Naive thymus-derived CD4-positive, alpha-beta T cell (primary cell): ENCODE measurements around the gene COLQ. TPM values are rescaled to one million over a fixed set of nuclear protein-coding genes. Genes with fewer than 3 reads are reported as not detected.
"Not testable (repeated sequence)": the region's sequence is repeated elsewhere in the genome, so short reads cannot be mapped to it uniquely, and the experiment has no call there.

Experiments used
- ATAC-seq: fragments of 150-1000 bp; cut with Tn5 transposase; 2 replicates; pipeline ENCODE4 v1.10.0; 2021; ENCODE audit warnings: mild to moderate bottlenecking, moderate library complexity
- CTCF ChIA-PET: fragments of 350-600 bp; sonication (Branson Sonifier 250); formaldehyde crosslinking; loops from one replicate; lab custom pipeline; 2021; ENCODE audit warnings: antibody characterized with exemption; lab: Charles Lee
- POLR2A ChIA-PET: fragments of 350-600 bp; sonication (Branson Sonifier 250); formaldehyde crosslinking; loops from one replicate; lab custom pipeline; 2021; ENCODE audit warnings: antibody characterized with exemption, inconsistent platforms; lab: Charles Lee
- DNase-seq, 9 donors: peaks; one replicate each; pipeline versions ENCODE4 v3.0.0 to v3.0.0-alpha.2; 2020 to 2022; ENCODE audit warnings: mixed read lengths in 1 of 9
- H3K27ac ChIP-seq: one replicate; pipeline ENCODE4 v1.7.0; 2013; ENCODE audit warnings: mild to moderate bottlenecking, low read depth, low read length, moderate library complexity
- H3K27me3 ChIP-seq, 2 donors: one replicate each; pipeline ENCODE4 v1.7.0; 2013; ENCODE audit warnings: low read length in 2 of 2, mild to moderate bottlenecking in 2 of 2, moderate library complexity in 2 of 2; ENCODE audit not compliant: control insufficient read depth in 2 of 2, insufficient read depth in 2 of 2
- H3K36me3 ChIP-seq, 3 experiments: 1 replicate in 2 of 3; 2 replicates in 1 of 3; pipeline ENCODE4 v1.7.0; 2013; ENCODE audit warnings: low read length in 3 of 3, mild to moderate bottlenecking in 3 of 3, moderate library complexity in 1 of 3; ENCODE audit not compliant: insufficient read depth in 3 of 3, control insufficient read depth in 2 of 3
- H3K4me1 ChIP-seq, 2 donors: one replicate each; pipeline ENCODE4 v1.7.0; 2013; ENCODE audit warnings: low read length in 2 of 2, mild to moderate bottlenecking in 2 of 2, moderate library complexity in 1 of 2; ENCODE audit not compliant: control insufficient read depth in 2 of 2, insufficient read depth in 2 of 2
- H3K4me3 ChIP-seq: 2 replicates; pipeline ENCODE4 v1.7.0; 2013; ENCODE audit warnings: mild to moderate bottlenecking, low read length
- H3K9me3 ChIP-seq, 3 experiments: 1 replicate in 2 of 3; 2 replicates in 1 of 3; pipeline ENCODE4 v1.7.0; 2013; ENCODE audit warnings: low read length in 3 of 3; ENCODE audit not compliant: control insufficient read depth in 2 of 3
- H3K27ac Mint-ChIP-seq, 9 donors: one replicate each; pipeline ENCODE4 v1.8.0; 2020 to 2022; ENCODE audit warnings: mixed read lengths in 9 of 9, mild to moderate bottlenecking in 8 of 9, moderate library complexity in 5 of 9, inconsistent platforms in 2 of 9
- H3K27me3 Mint-ChIP-seq, 5 donors: one replicate each; pipeline ENCODE4 v1.8.0; 2021 to 2022; ENCODE audit warnings: mixed read lengths in 5 of 5, mild to moderate bottlenecking in 1 of 5
- H3K36me3 Mint-ChIP-seq, 5 donors: one replicate each; pipeline ENCODE4 v1.8.0; 2020 to 2022; ENCODE audit warnings: mixed read lengths in 5 of 5, mild to moderate bottlenecking in 3 of 5, inconsistent platforms in 1 of 5
- H3K4me1 Mint-ChIP-seq, 7 donors: one replicate each; pipeline ENCODE4 v1.8.0; 2020 to 2022; ENCODE audit warnings: mixed read lengths in 7 of 7, mild to moderate bottlenecking in 3 of 7, inconsistent platforms in 1 of 7
- H3K4me3 Mint-ChIP-seq, 10 donors: one replicate each; pipeline ENCODE4 v1.8.0; 2020 to 2022; ENCODE audit warnings: mild to moderate bottlenecking in 10 of 10, mixed read lengths in 10 of 10, moderate library complexity in 6 of 10, inconsistent platforms in 2 of 10
- H3K9me3 Mint-ChIP-seq, 11 donors: one replicate each; pipeline ENCODE4 v1.8.0; 2020 to 2022; ENCODE audit warnings: mixed read lengths in 11 of 11, mild to moderate bottlenecking in 4 of 11, inconsistent platforms in 1 of 11, moderate library complexity in 1 of 11
- intact Hi-C, 2 donors: fragments of 100-400 bp; cut with micrococcal nuclease; formaldehyde crosslinking; loops; one replicate each; pipeline ENCODE4 v1.15.1; 2023
- polyA plus RNA-seq, 2 donors: library from polyadenylated mRNA; unstranded; fragments of 300-500 nt; fragmentation: Illumina TruSeq; gene quantifications; one replicate each; pipeline ENCODE4 v1.2.3, GENCODE V29; 2021
- total RNA-seq, 6 experiments: library from RNA in 5 of 6; stranded (reverse) in 5 of 6; gene quantifications; 1 replicate in 5 of 6; 2 replicates in 1 of 6; pipeline ENCODE4 v1.2.3 and lab custom pipeline; 2021 to 2026

The COLQ gene
- total and polyA plus RNA-seq, 7 experiments from 2014 or later = 0.26 to 6.6 (median 3.7) TPM

DNA sequence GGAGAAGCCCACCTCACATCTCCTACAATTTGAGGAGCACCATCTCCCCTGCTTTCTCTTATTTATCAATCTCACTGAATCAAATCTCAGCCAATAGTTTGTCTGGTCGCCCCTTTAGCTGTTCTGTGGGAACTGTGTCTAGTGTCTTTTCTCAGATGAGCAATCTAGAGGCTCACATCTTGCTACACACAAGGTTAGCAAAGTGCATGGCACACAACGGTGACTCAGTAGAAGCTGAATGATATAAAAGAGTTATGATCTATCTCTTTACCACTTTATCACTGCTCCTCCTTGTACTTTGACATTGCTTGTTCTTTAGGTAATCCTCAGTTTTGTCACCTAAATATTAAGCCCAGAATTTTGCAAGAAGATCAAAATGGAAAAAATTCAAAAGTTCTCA lies 16.8 kb upstream of the COLQ start:
- Mint-ChIP-seq H3K27me3 (no peaks in the 10 kb centered on the region), H3K4me1 (peaks cover 35 to 64% (median 44%) of the 10 kb centered on the region in 7 donors), H3K36me3 (peaks cover 0 to 33% (median 0%) of the 10 kb centered on the region in 5 donors), H3K27ac (peak overlapping the region in 6 of 9 donors; percentile 38 to 83 (median 62)), H3K4me3 (peak overlapping the region in 8 of 10 donors; percentile 0 to 60 (median 32)), H3K9me3 (peaks cover 0 to 3% (median 0%) of the 10 kb centered on the region in 11 donors)
- no peak for ATAC-seq
- Histone ChIP-seq H3K36me3 (no peaks in the 10 kb centered on the region), H3K27ac (no peak overlapping the region), H3K4me1 (peaks cover 33 to 34% of the 10 kb centered on the region in 2 donors), H3K9me3 (no peaks in the 10 kb centered on the region), H3K27me3 (no peaks in the 10 kb centered on the region), H3K4me3 (no peak overlapping the region)
- ChIA-PET CTCF (no interaction called here), POLR2A (no interaction called here)
- DNase-seq = no peak
- intact Hi-C loops = loop anchor here in 1 of 2 donors (5.0 kb wide), 3 partner anchors 36 to 1614 kb away; partner anchors contain the start of genes EAF1 and METTL6

DNA sequence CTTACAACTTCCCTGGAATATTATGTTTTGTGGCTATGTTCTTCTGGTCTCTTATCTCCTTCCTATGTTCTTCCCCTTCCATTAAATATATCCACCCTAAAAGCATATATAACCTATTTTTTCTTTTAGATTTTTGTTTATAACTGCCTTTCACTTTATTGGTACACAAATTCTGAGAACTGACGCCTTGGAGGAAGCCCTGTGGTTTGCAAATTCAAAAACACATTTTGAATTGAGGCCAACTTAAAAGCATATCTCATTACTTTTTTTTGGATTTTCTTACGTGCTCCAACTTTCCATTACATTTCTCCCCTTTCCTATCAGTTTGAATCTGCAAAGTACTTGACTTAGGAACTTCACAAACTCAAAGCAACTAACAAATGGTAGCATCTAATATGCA lies 15.3 kb upstream of the COLQ start:
- Histone ChIP-seq H3K4me3 (peak overlapping the region; percentile 14), H3K36me3 (no peaks in the 10 kb centered on the region), H3K9me3 (no peaks in the 10 kb centered on the region), H3K4me1 (peaks cover 33 to 34% of the 10 kb centered on the region in 2 donors), H3K27me3 (no peaks in the 10 kb centered on the region), H3K27ac (no peak overlapping the region)
- intact Hi-C loops = loop anchor here in 1 of 2 donors (1.0 to 5.0 kb wide), 5 partner anchors 19 to 1615 kb away; partner anchors contain the start of genes BTD, EAF1, HACL1 and METTL6
- peaks cover 0 to 35% (median 0%) of the 10 kb centered on the region in 5 donors for H3K36me3 Mint-ChIP-seq
- peaks cover 35 to 67% (median 44%) of the 10 kb centered on the region in 7 donors for H3K4me1 Mint-ChIP-seq
- ATAC-seq (no peak), DNase-seq (peak in 1 of 9 donors; percentile 13)
- H3K27me3 Mint-ChIP-seq = no peaks in the 10 kb centered on the region
- peak overlapping the region in 9 of 10 donors; percentile 38 to 81 (median 70) for H3K4me3 Mint-ChIP-seq
- H3K27ac Mint-ChIP-seq = peak overlapping the region; percentile 7 to 89 (median 73)
- peaks cover 0 to 3% (median 0%) of the 10 kb centered on the region in 11 donors for H3K9me3 Mint-ChIP-seq
- POLR2A ChIA-PET = no interaction called here
- CTCF ChIA-PET = no interaction called here

DNA sequence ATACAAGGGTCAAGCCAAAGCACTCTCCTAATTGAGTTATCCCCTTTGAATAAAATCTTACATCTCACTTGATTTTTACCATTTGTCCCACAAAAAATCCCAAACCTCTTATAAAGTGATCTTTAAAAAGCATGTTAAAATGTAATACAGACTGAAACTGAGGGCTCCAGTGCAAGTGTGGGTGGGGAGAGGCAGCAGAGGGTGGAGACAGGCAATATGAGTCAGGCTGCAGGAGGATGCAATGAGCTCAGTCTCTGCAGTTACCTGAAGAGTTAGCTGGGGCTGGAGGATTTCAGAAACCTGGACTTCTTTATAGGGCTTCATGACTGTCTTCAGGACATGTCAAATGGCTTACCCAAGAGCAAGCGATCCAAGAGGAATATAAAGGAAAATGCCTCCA lies 14.2 kb upstream of the COLQ start:
- ChIA-PET CTCF (no interaction called here), POLR2A (interaction anchor here (0.5 kb wide), 1 partner anchor 602 kb away, joined by 3 read pairs; no protein-coding TSS in a partner anchor)
- ATAC-seq (no peak), DNase-seq (peak in 2 of 9 donors; percentile 5 to 55)
- no peak overlapping the region for H3K27ac ChIP-seq
- H3K4me1 ChIP-seq = peaks cover 32 to 34% of the 10 kb centered on the region in 2 donors
- no peaks in the 10 kb centered on the region for H3K27me3 Mint-ChIP-seq
- H3K4me3 Mint-ChIP-seq = peak overlapping the region in 9 of 10 donors; percentile 14 to 76 (median 65)
- H3K36me3 ChIP-seq = no peaks in the 10 kb centered on the region
- no peak overlapping the region for H3K4me3 ChIP-seq
- H3K27ac Mint-ChIP-seq = peak overlapping the region; percentile 6 to 89 (median 78)
- H3K36me3 Mint-ChIP-seq = peaks cover 0 to 26% (median 0%) of the 10 kb centered on the region in 5 donors
- no peaks in the 10 kb centered on the region for H3K9me3 Mint-ChIP-seq
- no peaks in the 10 kb centered on the region for H3K27me3 ChIP-seq
- H3K4me1 Mint-ChIP-seq = peaks cover 27 to 59% (median 44%) of the 10 kb centered on the region in 7 donors
- intact Hi-C loops = loop anchor here in 1 of 2 donors (1.0 to 5.0 kb wide), 5 partner anchors 21 to 1617 kb away; partner anchors contain the start of genes BTD, EAF1, HACL1 and METTL6
- H3K9me3 ChIP-seq = no peaks in the 10 kb centered on the region

DNA sequence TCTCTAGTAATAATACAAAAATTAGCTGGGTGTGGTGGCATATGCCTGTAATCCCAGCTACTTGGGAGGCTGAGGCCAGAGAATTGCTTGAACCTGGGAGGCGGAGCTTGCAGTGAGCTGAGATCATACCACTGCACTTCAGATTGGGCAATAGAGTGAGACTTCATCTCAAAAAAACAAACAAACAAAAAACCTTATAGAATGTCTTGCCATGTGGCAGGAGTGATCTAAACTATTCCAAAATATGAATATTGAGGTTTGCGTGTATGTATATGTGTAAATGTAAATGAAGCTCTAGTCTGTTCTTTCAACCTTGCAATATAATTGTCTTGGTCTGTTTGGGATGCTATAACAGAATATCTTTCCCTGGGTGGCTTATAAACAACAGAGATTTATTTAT lies 11.1 kb upstream of the COLQ start:
- H3K27ac ChIP-seq, H3K27me3 Mint-ChIP-seq, CTCF ChIA-PET, POLR2A ChIA-PET, H3K4me3 ChIP-seq, H3K36me3 ChIP-seq, DNase-seq, ATAC-seq, H3K27me3 ChIP-seq, H3K9me3 ChIP-seq, intact Hi-C loops, H3K27ac Mint-ChIP-seq, H3K9me3 Mint-ChIP-seq, H3K4me3 Mint-ChIP-seq: not testable (repeated sequence)
- peaks cover 33 to 54% of the 10 kb centered on the region in 2 donors for H3K4me1 ChIP-seq
- peaks cover 0 to 17% (median 0%) of the 10 kb centered on the region in 5 donors for H3K36me3 Mint-ChIP-seq
- H3K4me1 Mint-ChIP-seq = peaks cover 33 to 62% (median 44%) of the 10 kb centered on the region in 7 donors

DNA sequence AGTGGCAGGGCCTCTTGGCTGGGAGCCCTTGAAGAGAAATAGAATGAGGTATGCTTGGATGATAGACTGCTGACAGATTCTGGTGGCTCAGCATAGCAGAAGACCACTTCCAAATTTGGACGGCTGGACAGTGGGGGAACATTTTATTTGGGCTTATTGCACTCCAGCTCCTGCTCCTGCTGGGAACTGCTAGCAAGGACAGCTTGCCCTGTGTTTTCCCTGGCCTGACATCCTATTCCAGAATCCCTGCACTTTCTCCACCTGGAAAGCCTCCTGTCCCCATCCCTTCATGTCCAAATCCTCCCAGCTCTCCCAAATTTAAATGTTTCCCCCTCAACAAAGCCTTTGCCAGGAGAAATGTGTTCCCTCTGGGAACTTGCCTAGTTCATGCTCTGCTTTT lies 9.8 kb upstream of the COLQ start:
- POLR2A ChIA-PET = no interaction called here
- H3K4me1 Mint-ChIP-seq = peaks cover 25 to 50% (median 31%) of the 10 kb centered on the region in 7 donors

DNA sequence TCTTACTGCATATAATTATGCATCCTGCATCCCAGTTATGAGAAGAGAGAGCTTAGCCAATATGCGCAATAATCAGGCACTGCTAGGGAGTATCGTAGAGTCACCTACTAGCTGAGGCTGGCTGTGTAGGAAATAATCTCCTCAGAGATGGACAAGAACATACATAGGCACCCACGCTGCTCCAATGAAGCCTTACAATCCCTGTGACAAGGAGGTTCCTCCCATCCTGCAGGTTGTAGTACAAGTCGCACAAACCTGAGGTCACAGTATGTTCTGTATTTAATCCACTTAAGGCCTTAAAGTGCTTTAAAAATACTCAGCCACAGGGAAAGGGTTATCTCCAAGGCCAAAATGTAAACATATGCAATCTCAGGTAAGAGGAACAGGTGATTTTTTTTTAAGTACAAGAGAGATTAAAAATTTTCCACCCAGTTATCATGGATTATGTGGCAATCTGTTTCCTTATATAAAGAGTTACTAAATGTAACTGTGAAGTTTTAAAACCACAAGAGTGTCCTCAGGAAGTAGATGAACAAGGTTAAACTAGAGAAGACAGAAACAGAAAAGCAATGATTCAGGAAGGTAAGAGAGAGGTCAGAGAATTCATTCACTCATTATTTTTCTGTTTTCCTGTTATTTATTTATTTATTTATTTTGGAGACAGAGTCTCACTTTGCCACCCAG lies 7.5 kb upstream of the COLQ start:
- Histone ChIP-seq H3K27me3 (no peaks in the 10 kb centered on the region), H3K9me3 (no peaks in the 10 kb centered on the region), H3K36me3 (no peaks in the 10 kb centered on the region), H3K4me3 (no peak overlapping the region), H3K27ac (no peak overlapping the region), H3K4me1 (peaks cover 9 to 30% of the 10 kb centered on the region in 2 donors)
- Mint-ChIP-seq H3K27me3 (peaks cover 0 to under 1% (median 0%) of the 10 kb centered on the region in 5 donors), H3K4me1 (peaks cover 9 to 31% (median 19%) of the 10 kb centered on the region in 7 donors), H3K27ac (peak overlapping the region in 7 of 9 donors; percentile 0 to 54 (median 20)), H3K36me3 (peaks cover 0 to 12% (median 0%) of the 10 kb centered on the region in 5 donors), H3K9me3 (peaks cover 0 to 2% (median 0%) of the 10 kb centered on the region in 11 donors), H3K4me3 (peak overlapping the region in 6 of 10 donors; percentile 0 to 30 (median 10))
- POLR2A ChIA-PET = interaction anchor here (0.6 kb wide), 1 partner anchor 1821 kb away, joined by 3 read pairs; no protein-coding TSS in a partner anchor
- CTCF ChIA-PET = no interaction called here
- intact Hi-C loops = no loop called here
- DNase-seq (no peak), ATAC-seq (no peak)

More for the DNA sequence above, 9.8 kb upstream of the COLQ start:
- DNase-seq = no peak
- no peaks in the 10 kb centered on the region for H3K27me3 Mint-ChIP-seq
- Histone ChIP-seq H3K27ac (no peak overlapping the region), H3K4me1 (peaks cover 22 to 44% of the 10 kb centered on the region in 2 donors), H3K36me3 (no peaks in the 10 kb centered on the region), H3K4me3 (no peak overlapping the region), H3K9me3 (no peaks in the 10 kb centered on the region), H3K27me3 (no peaks in the 10 kb centered on the region)
- intact Hi-C loops = no loop called here
- no peak overlapping the region for H3K4me3 Mint-ChIP-seq
- peaks cover 0 to 17% (median 0%) of the 10 kb centered on the region in 5 donors for H3K36me3 Mint-ChIP-seq
- no peaks in the 10 kb centered on the region for H3K9me3 Mint-ChIP-seq
- ATAC-seq = no peak
- peak overlapping the region in 2 of 9 donors; percentile 10 to 46 for H3K27ac Mint-ChIP-seq
- CTCF ChIA-PET = no interaction called here
